SU-DHL-6 (cell line): ENCODE data around the gene HSPA12B.

Source experiments
- H2AFZ ChIP-seq: fragments of 200-600 bp; sonication (generic); 2 replicates; pipeline ENCODE4 v1.6.1; 2014; ENCODE audit warnings: low read depth, mild to moderate bottlenecking, moderate library complexity, mixed read lengths, antibody characterized with exemption, low read length; ENCODE audit not compliant: severe bottlenecking
- H3F3A ChIP-seq: fragments of 200-600 bp; shearing (Covaris generic); 2 replicates; pipeline ENCODE4 v1.6.0; 2016; ENCODE audit warnings: antibody characterized with exemption, mild to moderate bottlenecking; ENCODE audit not compliant: insufficient read depth
- H3K27ac ChIP-seq: fragments of 200-600 bp; sonication (generic); 2 replicates; pipeline ENCODE4 v1.5.1; 2016; ENCODE audit warnings: low read depth, mild to moderate bottlenecking, low read length, moderate library complexity, mixed read lengths
- H3K27me3 ChIP-seq: fragments of 200-600 bp; sonication (generic), shearing (Covaris generic); 2 replicates; pipeline ENCODE4 v1.6.0; 2014; ENCODE audit warnings: mild to moderate bottlenecking, low read length
- H3K36me3 ChIP-seq: fragments of 200-600 bp; sonication (generic); 2 replicates; pipeline ENCODE4 v1.6.1; 2014; ENCODE audit warnings: mild to moderate bottlenecking, low read length, mixed read lengths
- H3K4me2 ChIP-seq: fragments of 300-600, 200-600 bp; shearing (Covaris generic), sonication (generic); 2 replicates; pipeline ENCODE4 v1.6.0; 2014; ENCODE audit warnings: low read length, low read depth, mild to moderate bottlenecking; ENCODE audit not compliant: poor library complexity, severe bottlenecking
- H3K4me3 ChIP-seq: fragments of 200-600 bp; sonication (generic); 2 replicates; pipeline ENCODE4 v1.5.1; 2014; ENCODE audit warnings: antibody characterized with exemption, low read length, mild to moderate bottlenecking, mixed read lengths; ENCODE audit not compliant: insufficient read depth, poor library complexity, severe bottlenecking
- H3K79me2 ChIP-seq: fragments of 200-600 bp; sonication (generic); 2 replicates; pipeline ENCODE4 v1.6.1; 2014; ENCODE audit warnings: mild to moderate bottlenecking, low read length, moderate library complexity; ENCODE audit not compliant: insufficient read depth
- H3K9ac ChIP-seq: fragments of 200-600 bp; sonication (generic); 2 replicates; pipeline ENCODE4 v1.7.0; 2014; ENCODE audit warnings: mild to moderate bottlenecking, low read length
- H3K9me2 ChIP-seq: fragments of 200-600 bp; sonication (generic); replicated peaks from 2 replicates; pipeline ENCODE4 v1.6.1; 2014; ENCODE audit warnings: low read length; ENCODE audit not compliant: insufficient read depth
- H3K9me3 ChIP-seq: fragments of 200-600 bp; sonication (generic); 2 replicates; pipeline ENCODE4 v1.6.1; 2014; ENCODE audit warnings: low read length, mixed read lengths; ENCODE audit not compliant: insufficient read depth
- H4K20me1 ChIP-seq: fragments of 200-600 bp; sonication (generic); 2 replicates; pipeline ENCODE4 v1.6.1; 2014; ENCODE audit warnings: low read depth, mild to moderate bottlenecking, antibody characterized with exemption, low read length, moderate library complexity, mixed read lengths
- EZH2phosphoT487 ChIP-seq: fragments of 200-600 bp; sonication (generic), shearing (Covaris generic); conservative IDR thresholded peaks from 2 replicates; pipeline ENCODE4 v1.6.1; 2018; ENCODE audit warnings: mild to moderate bottlenecking, antibody characterized with exemption, low read length, moderate library complexity, mixed read lengths
- TF ChIP-seq, protein P1 (sequence below): fragments of 200-600 bp; sonication (generic); IDR thresholded peaks from one replicate; pipeline ENCODE4 v1.5.1; 2017; ENCODE audit warnings: antibody characterized with exemption, mild to moderate bottlenecking, low read length, moderate library complexity; ENCODE audit not compliant: insufficient read depth, poor library complexity, severe bottlenecking

HSPA12B gene

DNA sequence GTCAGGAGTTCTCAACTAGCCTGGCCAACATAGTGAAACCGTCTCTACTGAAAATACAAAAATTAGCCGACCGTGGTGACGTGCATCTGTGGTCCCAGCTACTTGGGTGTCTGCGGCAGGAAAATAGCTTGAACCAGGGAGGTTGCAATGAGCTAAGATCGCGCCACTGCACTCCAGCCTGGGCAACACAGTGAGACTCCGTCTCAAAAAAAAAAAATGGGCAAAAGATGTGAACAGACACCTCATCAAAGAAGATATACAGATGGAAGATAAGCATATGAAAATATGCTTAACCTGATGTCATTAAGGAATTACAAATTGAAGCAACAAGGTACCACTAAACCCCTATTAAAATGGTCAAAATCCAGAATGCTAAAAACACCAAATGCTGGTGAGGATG is 9.2 kb upstream of the HSPA12B start:
- H3K9me3 ChIP-seq = no peaks in the 10 kb centered on the region
- no peak overlapping the region for H3K9ac ChIP-seq
- H2AFZ ChIP-seq = no peak overlapping the region
- no peaks in the 10 kb centered on the region for H3K27me3 ChIP-seq
- H3K4me2 ChIP-seq = no peak overlapping the region
- H3K36me3 ChIP-seq = no peaks in the 10 kb centered on the region
- H3K9me2 ChIP-seq = no peaks in the 10 kb centered on the region
- TF ChIP-seq EZH2phosphoT487 = no peak
- TF ChIP-seq, protein P1, sequence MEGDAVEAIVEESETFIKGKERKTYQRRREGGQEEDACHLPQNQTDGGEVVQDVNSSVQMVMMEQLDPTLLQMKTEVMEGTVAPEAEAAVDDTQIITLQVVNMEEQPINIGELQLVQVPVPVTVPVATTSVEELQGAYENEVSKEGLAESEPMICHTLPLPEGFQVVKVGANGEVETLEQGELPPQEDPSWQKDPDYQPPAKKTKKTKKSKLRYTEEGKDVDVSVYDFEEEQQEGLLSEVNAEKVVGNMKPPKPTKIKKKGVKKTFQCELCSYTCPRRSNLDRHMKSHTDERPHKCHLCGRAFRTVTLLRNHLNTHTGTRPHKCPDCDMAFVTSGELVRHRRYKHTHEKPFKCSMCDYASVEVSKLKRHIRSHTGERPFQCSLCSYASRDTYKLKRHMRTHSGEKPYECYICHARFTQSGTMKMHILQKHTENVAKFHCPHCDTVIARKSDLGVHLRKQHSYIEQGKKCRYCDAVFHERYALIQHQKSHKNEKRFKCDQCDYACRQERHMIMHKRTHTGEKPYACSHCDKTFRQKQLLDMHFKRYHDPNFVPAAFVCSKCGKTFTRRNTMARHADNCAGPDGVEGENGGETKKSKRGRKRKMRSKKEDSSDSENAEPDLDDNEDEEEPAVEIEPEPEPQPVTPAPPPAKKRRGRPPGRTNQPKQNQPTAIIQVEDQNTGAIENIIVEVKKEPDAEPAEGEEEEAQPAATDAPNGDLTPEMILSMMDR = no peak
- no peak overlapping the region for H3K27ac ChIP-seq
- no peaks in the 10 kb centered on the region for H3F3A ChIP-seq
- no peak overlapping the region for H3K4me3 ChIP-seq
- no peaks in the 10 kb centered on the region for H4K20me1 ChIP-seq
- H3K79me2 ChIP-seq = no peaks in the 10 kb centered on the region

DNA sequence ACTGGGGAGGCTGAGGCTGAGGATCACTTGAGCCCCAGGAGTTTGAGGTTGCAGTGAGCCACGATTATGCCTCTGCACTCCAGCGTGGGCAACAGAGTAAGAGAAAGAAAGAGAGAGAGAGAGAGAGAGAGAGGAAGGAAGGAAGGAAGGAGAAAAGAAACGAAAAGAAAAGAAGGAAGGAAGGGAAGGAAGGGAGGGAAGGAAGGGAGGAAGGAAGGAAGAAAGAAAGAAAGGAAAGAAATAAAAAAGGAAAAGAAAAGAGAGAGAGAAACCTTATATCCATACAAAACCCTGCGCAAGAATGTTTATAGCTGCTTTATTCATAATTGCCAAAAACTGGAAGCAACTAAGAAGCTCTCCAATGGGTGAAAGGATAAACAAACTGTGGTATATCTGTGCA is 8.1 kb upstream of the HSPA12B start:
- no peaks in the 10 kb centered on the region for H3F3A ChIP-seq
- H2AFZ ChIP-seq = no peak overlapping the region
- H3K9me3 ChIP-seq = no peaks in the 10 kb centered on the region
- H3K9me2 ChIP-seq = no peaks in the 10 kb centered on the region
- H3K4me2 ChIP-seq = no peak overlapping the region
- no peaks in the 10 kb centered on the region for H3K27me3 ChIP-seq
- no peaks in the 10 kb centered on the region for H3K36me3 ChIP-seq
- H4K20me1 ChIP-seq = no peaks in the 10 kb centered on the region
- H3K9ac ChIP-seq = no peak overlapping the region
- no peaks in the 10 kb centered on the region for H3K79me2 ChIP-seq
- no peak overlapping the region for H3K27ac ChIP-seq
- no peak for TF ChIP-seq EZH2phosphoT487
- TF ChIP-seq, protein P1 = no peak
- no peak overlapping the region for H3K4me3 ChIP-seq

DNA sequence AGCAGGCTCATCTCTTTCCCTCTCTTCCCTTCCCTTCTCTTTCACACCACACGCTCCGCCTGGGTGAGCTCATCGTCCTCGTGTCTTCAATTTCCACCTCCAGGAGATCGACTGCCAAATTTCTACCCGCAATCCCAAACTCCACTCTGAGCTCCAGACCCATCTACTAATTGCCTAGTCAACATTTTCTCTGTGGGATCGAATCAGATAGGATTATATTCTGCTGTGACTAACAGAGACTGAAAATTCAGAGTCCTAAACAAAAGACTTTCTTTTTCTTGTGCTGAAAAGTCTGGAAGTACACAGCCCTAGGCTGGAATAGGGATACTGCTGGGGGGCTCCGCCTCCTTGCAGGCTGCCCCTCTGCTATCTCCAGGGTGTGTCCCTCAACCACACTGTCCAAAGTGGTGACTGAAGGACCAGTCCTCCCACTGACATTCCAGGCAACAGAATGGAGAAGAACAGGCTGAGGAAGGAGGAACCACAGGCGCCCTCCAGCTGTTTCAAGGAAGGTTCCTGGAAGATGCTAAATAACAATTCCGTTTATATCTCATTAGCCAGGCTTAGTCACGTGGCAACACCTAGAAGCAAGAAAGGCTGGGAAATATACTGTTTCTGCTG is 5.0 kb upstream of the HSPA12B start:
- Histone ChIP-seq H2AFZ (no peak overlapping the region), H3K27me3 (no peaks in the 10 kb centered on the region), H3K36me3 (no peaks in the 10 kb centered on the region), H3K27ac (no peak overlapping the region), H3K79me2 (no peaks in the 10 kb centered on the region), H3K9me2 (no peaks in the 10 kb centered on the region), H3K4me2 (no peak overlapping the region), H3K4me3 (no peak overlapping the region), H3K9ac (no peak overlapping the region), H4K20me1 (no peaks in the 10 kb centered on the region), H3K9me3 (no peaks in the 10 kb centered on the region), H3F3A (no peaks in the 10 kb centered on the region)
- TF ChIP-seq, protein P1 = no peak
- no peak for TF ChIP-seq EZH2phosphoT487
